Activated CD4-positive, CD25-positive, alpha-beta regulatory T cell (primary cell): ENCODE measurements around the gene RPL18.
A peak's percentile ranks its signal among the peaks of the same experiment; 100 is the strongest.

Experiments used
- DNase-seq, 4 experiments: peaks; one replicate each; lab custom pipeline; 2025; lab: John Stamatoyannopoulos, UW

Gene RPL18

DNA sequence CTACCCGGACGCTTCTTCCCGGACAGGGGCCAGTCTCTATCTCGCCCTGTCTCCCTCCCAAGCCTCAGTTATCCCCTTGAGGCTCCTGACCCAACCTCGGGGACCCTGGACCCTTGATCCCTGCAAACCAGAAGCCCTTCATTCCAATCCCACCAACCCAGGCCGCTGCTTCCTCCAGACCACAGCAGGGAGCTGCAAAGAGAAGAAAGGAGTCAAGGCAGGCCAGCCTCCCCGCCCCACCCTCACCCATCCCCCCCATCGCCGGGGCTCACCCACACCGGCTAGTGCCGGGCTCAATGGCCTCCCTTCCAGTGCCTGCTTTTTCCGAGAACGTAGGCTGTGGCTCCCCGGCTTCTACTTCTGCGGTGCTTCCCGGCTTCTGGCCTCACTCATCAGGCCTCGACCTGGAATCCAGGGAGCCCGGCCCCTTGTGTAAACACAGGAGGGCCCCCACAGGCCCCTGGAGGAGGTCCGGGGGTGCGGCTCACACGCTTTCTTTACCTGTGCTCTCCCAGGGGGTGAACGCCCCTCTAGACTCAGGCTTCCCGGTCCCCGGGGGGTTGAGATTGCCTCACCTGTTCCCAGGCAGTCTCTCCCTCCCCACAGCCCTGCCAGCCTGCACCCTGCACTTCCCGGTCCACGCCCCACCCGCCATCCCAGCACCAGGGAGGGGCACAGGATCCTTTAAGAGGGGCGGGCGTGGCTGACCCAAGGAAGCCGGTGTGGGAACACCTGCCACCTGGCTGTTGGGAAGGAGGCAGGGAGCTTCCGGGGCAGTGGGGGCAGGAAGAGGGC lies 4.3 kb downstream of the RPL18 start, which contains the start of gene FAM83E:
Gene FAM83E (minus strand): TSS at position 641 of the 795 bp plus-strand sequence. CDS start 1,704 bp downstream, outside the sequence.
- no peak for DNase-seq

DNA sequence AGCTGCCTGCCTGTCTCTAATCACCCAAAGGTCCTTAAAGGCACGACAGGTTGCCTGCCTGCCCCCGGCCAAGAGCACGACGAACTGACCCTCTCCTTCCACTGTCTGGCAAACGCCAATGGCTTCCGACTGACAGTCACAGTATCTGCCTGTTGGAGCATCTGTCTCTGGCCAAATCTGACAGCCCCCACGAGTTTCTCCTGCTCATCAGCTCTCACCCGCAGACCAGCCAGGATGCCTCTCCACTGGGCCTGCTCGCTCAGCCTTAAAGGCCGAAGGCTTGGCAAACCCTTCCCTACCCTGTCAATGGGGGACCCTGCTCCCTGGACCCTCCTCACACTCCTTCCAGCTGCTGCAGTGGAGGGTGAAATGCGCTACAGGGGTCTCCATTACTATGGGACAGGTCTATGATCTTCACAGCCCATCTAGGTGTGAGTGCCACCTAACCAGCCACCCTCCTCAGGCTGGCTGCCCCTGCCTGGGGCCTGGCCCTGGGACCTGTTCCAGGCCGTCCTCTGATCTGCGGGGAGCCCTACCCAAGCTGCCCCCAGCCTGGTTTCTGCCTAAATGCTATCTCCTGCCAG lies 5.0 kb downstream of the RPL18 start:
- DNase-seq = no peak

DNA sequence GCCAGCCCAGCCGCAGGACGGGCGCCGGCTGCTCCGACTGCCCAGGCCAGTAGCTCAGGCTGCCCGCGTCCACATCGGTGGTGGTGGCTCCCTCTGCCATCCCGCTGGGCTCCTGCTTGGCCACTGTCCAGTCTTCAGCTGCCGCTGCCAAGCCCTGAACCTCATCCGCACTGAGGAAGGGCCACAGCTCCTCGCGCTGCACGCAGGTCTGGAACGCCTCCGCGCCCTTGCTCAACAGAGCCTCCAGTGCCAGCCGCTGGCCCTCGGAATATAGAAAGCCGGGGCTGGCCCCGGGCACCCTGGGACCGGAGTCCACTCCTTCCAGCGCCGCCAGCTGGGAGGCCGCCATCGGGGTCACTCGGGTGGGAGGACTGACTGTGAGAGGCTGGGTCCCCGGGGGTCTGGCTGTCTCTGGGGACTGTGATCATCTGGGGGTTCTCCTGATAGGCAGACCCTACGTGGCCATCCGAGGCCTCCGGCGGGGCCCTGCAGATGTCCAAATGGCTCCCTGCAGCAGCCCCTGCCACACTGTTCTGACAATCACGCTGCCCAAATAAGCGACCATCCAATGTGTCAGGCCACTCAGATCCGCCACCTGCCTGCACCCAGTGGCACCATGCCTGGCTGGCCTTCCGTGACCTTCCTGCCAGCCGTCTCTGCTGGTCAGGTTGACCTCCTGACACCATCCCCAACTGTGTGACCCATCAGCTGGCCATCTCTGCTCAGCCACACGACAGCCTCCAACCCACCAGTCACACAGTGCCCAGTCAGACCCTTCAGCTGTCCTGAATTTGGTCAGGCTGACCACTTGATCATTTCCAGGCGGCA lies 5.7 kb downstream of the RPL18 start:
- no peak for DNase-seq

DNA sequence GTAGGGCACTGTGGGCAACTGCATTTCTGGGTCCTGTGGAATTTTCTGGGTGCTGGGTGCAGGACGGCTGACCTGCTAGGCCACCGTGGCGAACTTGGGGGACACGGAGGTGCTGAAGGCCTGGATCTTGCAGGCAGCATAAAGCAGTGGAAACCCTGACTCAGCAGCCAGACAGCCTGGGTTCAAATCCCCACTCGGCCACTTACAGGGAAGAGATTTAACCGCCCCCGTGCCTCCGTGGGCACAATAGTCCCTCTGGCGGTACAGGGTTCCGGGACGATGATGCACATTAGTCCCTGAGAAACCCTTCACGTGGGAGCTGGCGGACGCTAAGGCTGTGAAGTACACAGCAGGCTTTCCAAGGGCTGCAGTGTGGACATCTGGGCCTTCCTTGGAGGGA lies 7.1 kb downstream of the RPL18 start:
- DNase-seq = no peak

DNA sequence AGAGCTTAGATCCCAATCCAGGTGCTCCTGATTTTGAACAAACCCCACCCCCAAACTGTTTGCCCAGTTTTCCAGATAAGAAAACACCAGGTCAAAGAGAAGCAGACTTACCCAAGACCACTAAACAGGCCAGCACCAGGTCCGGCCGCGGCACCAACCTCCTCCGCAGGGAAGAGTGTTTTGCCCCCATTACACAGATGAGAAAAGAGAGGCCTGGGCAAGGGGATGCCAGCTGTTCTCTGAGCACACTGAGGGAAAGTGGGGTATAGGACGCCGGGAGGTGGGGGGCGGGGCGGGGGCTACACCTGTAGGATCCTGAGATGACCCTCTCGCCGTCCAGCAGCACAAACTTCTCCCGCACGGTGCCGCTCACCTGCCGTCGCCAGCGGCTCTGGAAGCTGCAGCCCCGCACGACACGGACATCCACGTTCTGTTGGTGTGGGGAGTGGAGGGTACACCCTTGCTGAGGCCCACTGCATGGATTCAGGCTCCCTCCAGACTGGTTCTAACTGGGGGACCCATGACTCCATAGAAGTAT lies 9.3 kb downstream of the RPL18 start:
- no peak for DNase-seq

DNA sequence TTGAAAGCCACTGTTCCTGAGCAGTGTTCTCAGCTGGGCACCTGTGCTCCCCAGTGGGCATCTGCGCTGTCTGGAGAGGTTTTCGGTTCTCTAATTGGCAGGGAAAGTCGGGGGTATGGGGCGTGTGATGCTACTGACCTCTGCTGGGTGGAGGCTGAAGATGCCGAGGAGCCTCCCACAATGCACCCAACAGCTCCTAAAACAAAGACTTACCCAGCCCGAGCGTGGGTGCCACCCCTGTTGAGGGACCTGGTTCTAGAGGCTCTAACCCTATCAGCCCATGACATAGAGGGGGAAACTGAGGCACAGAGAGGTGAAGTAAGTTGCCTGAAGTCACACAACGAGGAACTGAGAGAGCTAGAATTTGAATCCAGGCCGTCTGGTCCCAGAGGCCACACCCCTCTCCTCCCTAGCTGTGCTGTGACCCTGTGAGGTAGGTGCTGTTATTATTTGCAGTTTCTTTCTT lies 10.1 kb downstream of the RPL18 start:
- DNase-seq = peak in 1 of 4 experiments; percentile 21

DNA sequence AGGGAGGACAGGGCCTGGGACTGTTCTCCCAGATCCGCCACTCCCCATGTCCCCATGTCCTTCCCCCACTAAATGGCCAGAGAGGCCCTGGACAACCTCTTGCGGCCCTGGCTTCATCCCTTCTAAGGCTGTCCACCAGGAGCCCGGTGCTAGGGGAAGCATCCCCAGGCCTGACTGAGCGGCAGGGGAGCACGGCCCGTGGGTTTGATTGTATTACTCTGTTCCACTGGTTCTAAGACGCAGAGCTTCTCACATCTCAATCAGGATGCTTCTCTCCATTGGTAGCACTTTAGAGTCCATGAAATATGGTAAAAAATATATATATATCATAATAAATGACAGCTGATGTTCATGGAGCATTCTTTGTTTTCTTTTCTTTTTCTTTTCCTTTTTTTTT lies 11.6 kb downstream of the RPL18 start:
- DNase-seq = no peak

- no peak for DNase-seq
Measured at GRCh38 chr19:48606463-48607358, 12.3 kb downstream of the RPL18 start, which contains the start of gene SPACA4. Gene SPACA4 (plus strand): TSS chr19:48606742. CDS start chr19:48606979, 237 bp downstream.

DNA sequence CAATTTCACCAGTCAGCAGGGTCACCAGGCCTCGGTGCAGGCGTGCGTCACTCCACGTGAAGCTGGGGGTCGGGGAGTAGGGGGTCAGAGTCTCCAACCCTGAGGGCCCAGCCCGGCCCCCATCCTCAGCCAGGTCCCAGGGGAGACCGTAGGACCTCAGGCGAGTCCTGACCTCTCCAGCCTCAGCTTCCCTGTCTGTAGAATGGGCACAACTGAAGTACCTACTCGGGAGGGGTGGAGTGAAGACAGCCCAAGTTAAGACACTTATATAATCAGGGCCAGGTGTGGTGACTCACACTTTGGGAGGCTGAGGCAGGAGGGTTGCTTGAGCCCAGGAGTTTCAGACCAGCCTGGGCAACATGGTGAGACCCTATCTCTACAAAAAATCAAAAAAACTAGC lies 15.1 kb downstream of the RPL18 start:
- DNase-seq = no peak

- DNase-seq = no peak
Measured at GRCh38 chr19:48603449-48603848, 15.5 kb downstream of the RPL18 start.

GRCh38 chr19:48603001-48603400 lies 16.0 kb downstream of the RPL18 start:
- DNase-seq = no peak

DNA sequence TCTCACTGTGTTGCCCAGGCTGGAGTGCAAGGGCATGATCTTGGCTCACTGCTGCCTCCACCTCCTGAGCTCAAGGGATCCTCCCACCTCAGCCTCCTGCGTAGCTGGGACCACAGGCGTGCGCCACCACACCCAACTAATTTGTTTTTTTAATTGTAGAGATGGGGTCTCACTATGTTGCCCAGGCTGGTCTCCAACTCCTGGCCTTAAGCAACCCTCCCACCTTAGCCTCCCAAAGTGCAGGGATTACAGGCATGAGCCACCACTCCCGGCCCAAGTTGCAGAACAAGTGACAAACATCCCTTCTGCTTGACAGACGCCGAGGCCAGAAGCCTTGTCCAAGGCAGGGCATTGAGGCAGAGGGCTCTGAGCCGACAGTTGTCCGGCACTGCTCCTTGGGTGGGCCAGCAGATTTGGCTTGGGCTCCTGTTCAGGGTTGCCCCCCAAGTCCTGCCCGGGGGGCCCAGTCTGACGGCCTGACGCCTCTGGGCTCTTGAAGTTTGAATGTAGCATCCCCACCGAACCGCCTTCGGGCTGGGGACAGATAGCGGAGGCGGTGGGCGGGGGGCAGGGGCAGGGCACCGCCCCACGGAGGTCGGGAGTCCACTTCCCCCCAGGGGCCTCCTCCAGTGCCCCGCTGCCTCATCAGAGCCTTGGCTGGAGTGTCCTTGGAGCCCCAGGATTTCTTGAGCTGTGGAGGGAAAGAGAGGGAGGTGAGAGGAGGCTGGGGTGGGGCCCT lies 18.1 kb downstream of the RPL18 start:
- DNase-seq = no peak

- no peak for DNase-seq
Measured at GRCh38 chr19:48598996-48599700, 19.8 kb downstream of the RPL18 start.

- peak in 1 of 4 experiments; percentile 24 for DNase-seq
Measured at GRCh38 chr19:48596679-48597465, 22.1 kb downstream of the RPL18 start.

GRCh38 chr19:48596237-48596636 lies 22.7 kb downstream of the RPL18 start:
- no peak for DNase-seq

- DNase-seq = no peak
Measured at GRCh38 chr19:48595833-48596232, 23.1 kb downstream of the RPL18 start.

- no peak for DNase-seq
Measured at GRCh38 chr19:48595171-48595570, 23.8 kb downstream of the RPL18 start.

- DNase-seq = no peak
Measured at GRCh38 chr19:48591021-48591420, 28.0 kb downstream of the RPL18 start.
